Measurements from ENCODE around the gene DDX5.
"Not testable (repeated sequence)": the region's sequence is repeated elsewhere in the genome, so short reads cannot be mapped to it uniquely, and the experiment has no call there.

Gene DDX5

DNA sequence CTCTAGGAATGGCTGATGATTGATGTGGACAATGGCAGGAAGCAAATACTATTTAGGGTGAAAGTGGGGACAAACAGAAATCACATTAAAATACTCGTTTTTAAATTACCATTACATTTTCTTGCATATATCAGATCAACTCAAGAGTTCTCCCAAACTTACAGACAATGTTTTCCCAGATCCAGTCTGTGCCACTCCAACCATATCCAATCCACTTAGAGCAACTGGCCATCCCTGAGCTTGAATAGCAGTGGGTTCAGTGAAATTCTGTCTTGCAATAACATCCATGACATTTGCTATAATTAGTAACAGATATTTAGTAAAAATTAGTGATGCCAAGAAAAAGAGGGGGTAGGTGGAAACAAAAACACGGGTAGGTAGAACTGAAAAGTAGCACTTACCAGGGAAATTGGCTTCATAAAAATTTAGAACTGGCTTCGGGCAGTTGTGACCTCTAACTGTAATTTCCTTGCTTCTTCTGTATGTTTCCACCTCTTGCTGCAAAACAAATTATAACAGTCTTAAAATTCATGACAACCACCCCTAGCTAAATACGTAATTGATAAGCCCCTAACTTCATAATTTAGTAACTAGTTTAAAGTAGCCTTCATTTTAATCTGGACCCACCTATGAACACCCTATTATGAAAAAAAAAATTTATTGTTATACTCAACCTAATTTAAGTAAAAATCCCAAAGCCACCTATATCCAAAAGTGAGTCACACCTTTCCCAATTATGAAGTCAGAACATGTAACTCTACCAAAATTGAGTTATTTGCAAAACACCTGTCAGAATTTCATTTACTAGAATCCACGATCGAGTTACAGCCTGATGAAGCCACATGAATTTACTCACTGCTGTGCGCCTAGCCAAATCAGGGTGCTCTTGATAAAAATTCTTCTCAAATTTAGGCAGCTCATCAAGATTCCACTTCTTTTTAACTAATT is 2.0 kb downstream of the DDX5 start:
- Mint-ChIP-seq H3K36me3 (peaks cover 58 to 74% of the 10 kb centered on the region in 2 donors), H3K4me1 (peaks cover 54 to 60% of the 10 kb centered on the region in 2 donors), H3K27ac (peak overlapping the region; percentile 100), H3K27me3 (no peaks in the 10 kb centered on the region), H3K4me3 (peak overlapping the region; percentile 97 to 98), H3K9me3 (no peaks in the 10 kb centered on the region)
- DNase-seq (no peak), ATAC-seq (replicated peaks) (no peak)

DNA sequence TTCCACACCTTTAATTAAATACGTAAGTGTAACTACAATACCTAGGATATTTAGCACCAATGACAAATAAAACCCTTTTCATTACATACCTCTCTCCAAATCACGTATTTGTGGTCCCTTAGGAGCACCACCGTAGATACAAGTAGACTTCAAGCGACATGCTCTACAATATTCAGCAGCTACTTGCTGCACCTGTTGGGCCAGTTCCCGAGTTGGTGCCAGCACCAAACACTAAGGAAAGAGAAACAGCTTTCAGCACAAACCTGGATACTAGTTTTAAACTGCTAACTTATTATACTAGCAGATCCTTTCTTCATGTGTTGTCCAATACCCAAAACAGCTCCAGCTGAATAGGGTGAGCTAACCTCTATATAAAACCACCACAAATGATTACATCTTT is 2.7 kb downstream of the DDX5 start:
- Mint-ChIP-seq H3K4me1 (peaks cover 59 to 68% of the 10 kb centered on the region in 2 donors), H3K36me3 (peaks cover 61 to 80% of the 10 kb centered on the region in 2 donors), H3K9me3 (no peaks in the 10 kb centered on the region), H3K27ac (peak overlapping the region; percentile 86), H3K27me3 (no peaks in the 10 kb centered on the region), H3K4me3 (peak overlapping the region in 1 of 2 donors; percentile 36)
- DNase-seq (no peak), ATAC-seq (replicated peaks) (no peak)

DNA sequence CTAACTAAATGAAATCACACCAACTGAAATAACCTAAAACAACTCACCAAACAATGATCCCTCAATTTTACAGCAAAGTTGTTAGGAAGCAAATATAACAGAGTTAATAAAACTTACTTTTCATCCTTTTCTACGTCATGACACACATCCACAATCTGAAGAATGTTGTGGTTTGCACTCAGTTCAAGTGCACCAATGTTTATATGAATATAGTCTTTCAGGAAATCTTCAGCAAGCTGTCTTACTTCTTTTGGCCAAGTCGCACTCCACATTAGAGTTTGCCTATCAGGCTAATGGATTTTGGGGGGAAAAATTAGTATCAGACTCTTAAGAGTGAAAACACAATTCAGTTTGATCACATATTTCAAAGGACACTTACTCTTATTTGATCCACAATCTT is 3.3 kb downstream of the DDX5 start:
- Mint-ChIP-seq H3K4me1 (peaks cover 60 to 73% of the 10 kb centered on the region in 2 donors), H3K9me3 (no peaks in the 10 kb centered on the region), H3K36me3 (peaks cover 62 to 83% of the 10 kb centered on the region in 2 donors), H3K4me3 (no peak overlapping the region), H3K27ac (peak overlapping the region; percentile 86), H3K27me3 (no peaks in the 10 kb centered on the region)
- DNase-seq (no peak), ATAC-seq (replicated peaks) (no peak)

DNA sequence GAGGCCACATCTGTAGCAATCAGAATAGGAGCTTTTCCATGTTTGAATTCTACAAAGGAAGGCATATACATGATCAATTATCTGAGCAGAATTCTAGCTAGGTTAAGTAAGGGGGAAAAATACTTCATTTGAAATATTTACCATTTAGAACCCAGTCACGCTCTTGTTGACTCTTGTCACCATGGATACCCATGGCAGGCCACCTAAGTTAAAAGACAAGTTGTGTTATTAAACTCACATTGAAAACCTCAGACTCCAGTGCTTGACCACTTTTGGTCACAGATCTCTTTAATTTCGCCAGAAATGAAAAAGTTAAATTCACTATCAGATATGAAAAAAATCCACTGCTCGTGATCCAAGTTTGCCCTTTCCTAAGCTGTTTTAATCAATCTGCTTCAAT is 4.1 kb downstream of the DDX5 start:
- H3K9me3 Mint-ChIP-seq: no peaks in the 10 kb centered on the region
- H3K4me3 Mint-ChIP-seq: no peak overlapping the region
- ATAC-seq (replicated peaks): no peak
- H3K36me3 Mint-ChIP-seq: peaks cover 62 to 79% of the 10 kb centered on the region in 2 donors
- peaks cover 60 to 76% of the 10 kb centered on the region in 2 donors for H3K4me1 Mint-ChIP-seq
- peak overlapping the region; percentile 86 for H3K27ac Mint-ChIP-seq
- H3K27me3 Mint-ChIP-seq: no peaks in the 10 kb centered on the region
- DNase-seq: no peak

DNA sequence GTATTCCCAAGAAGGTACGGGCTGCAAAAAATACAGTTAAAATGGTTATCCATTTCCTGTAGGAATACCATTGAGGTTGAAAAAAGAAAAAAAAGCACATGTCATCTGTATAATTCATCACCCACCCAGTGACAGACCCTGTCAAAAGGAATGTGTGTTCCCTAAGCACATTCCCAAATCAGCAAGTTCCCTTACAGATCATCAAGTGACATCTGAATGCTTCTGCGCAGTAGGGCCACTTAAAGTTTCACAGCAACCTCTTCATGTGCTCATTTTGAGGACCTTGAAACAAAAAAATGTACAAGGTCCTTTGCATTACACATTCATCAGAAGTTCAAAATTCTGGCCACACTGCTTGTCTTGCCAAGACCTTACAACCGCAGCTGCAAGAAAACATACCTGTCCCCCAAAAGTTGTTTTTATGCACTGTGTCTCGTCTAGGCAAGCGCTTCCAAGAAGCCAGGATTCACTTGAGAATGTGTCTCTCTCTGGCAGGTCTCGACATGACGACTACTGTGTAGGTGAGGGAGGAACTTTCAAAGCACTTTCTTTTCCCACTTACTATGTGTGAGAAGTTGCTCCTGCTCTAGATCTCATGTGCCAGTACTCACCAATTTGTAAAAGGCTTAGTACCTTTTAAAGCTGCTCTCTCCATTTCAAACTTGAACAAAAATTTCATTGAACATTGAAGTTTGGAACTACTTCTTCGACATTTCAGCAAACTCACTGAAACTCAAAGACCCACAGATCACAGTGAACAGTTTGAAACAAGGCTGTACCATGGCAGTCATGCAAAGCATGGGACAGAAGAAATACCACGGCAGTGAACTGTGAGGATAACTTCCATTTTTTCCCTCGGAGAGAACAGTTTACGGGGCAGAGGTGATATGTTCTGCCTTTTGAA is 5.0 kb downstream of the DDX5 start:
- no peaks in the 10 kb centered on the region for H3K27me3 Mint-ChIP-seq
- no peak for DNase-seq
- peak overlapping the region; percentile 86 for H3K27ac Mint-ChIP-seq
- no peaks in the 10 kb centered on the region for H3K9me3 Mint-ChIP-seq
- H3K4me3 Mint-ChIP-seq: peak overlapping the region in 1 of 2 donors; percentile 59
- H3K36me3 Mint-ChIP-seq: peaks cover 70 to 80% of the 10 kb centered on the region in 2 donors
- ATAC-seq (replicated peaks): no peak
- peaks cover 60 to 82% of the 10 kb centered on the region in 2 donors for H3K4me1 Mint-ChIP-seq

DNA sequence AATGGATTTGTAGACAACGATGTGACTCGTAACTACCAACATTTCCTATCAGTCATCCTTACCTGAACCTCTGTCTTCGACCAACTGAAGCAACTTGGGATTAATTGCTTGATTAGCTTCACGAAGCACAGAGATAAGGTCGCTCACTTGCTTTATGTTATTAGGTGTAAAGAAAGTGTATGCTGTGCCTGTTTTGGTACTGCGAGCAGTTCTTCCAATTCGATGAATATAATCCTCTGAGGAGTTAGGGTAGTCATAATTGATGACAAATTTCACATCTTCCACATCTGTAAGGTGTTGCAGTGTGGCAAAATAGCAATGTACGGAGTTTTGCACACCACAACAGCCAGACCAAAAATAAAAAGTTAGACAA is 5.6 kb downstream of the DDX5 start:
- H3K9me3 Mint-ChIP-seq: no peaks in the 10 kb centered on the region
- H3K27me3 Mint-ChIP-seq: no peaks in the 10 kb centered on the region
- H3K4me1 Mint-ChIP-seq: peaks cover 59 to 79% of the 10 kb centered on the region in 2 donors
- peak overlapping the region; percentile 86 for H3K27ac Mint-ChIP-seq
- DNase-seq (no peak), ATAC-seq (replicated peaks) (no peak)
- peak overlapping the region in 1 of 2 donors; percentile 44 for H3K4me3 Mint-ChIP-seq
- H3K36me3 Mint-ChIP-seq: peaks cover 64 to 74% of the 10 kb centered on the region in 2 donors

DNA sequence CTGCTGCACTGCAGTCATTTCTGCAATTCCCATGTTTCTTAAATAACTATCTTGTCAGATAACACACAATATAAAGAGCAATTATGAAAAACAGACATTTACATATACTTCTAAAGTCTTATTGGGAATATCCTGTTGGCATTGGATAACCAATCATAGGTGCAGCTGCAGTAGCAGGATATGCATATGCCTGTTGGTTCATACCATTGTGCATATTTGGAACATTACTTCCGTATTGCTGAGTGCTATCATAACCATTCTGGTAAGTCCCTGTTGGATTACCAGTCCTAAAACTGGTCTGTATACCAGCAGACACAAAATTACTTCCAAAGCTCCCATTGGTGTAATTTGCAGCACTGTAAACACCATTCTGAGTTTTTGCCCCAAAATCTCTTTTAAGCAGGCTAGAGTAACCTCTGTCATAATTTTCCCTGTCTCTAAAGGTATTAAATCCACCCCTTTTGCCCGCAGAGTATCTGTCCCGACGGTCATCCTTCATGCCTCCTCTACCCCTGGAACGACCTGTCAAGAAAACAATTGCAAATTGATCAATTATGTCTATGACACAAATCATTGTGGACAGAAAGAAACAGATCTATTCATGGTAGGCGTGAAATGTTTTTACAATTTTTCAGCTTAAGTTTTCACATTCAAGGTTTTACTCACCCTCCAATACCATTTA is 6.1 kb downstream of the DDX5 start:
- Mint-ChIP-seq H3K36me3 (peaks cover 61 to 69% of the 10 kb centered on the region in 2 donors), H3K4me1 (peaks cover 57 to 78% of the 10 kb centered on the region in 2 donors), H3K9me3 (no peaks in the 10 kb centered on the region), H3K4me3 (peak overlapping the region; percentile 44 to 49), H3K27me3 (no peaks in the 10 kb centered on the region), H3K27ac (peak overlapping the region; percentile 67)
- ATAC-seq (replicated peaks) (no peak), DNase-seq (no peak)

DNA sequence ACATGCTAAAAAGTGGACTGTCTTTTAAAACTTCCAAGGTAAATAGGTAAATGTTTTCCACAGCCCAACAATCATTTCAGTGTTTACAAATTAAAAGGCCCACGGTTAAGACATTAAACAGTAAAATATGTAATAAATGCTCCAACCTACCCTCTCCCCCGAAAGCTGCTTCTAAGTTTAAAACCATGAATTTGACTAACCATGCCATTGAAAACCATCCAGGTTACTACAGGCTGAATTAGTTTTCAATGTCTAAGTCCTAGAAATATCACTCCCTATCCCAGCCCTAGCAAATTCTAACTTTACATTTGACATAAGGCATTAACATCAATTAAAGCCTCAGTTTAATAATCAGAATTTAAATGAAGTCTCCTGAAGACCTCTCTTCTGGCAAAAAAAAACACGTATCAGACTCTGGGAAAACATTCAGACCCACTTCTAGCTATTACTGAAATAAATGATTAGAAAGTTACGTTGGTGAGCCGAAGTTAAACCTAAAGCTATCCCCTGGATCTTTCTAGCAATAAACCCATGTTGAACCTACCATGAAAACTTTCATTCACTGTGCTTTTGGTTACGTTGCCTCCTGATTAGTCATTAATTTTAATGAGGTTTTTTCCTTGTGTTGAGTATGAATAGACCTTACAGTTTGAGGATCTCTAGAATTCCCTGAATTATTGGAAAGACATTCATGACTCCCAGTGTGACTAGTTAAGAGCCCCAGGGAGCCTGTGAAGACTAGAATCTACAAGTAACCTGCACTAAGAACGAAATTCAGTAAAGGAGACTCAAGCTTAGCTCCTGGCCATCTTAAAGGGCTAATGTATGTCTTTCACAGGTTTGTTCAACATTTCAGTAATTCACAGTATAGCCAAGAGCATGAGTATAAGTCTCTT is 7.5 kb downstream of the DDX5 start:
- Mint-ChIP-seq H3K4me3 (peak overlapping the region; percentile 36 to 58), H3K27ac (peak overlapping the region; percentile 97), H3K36me3 (peaks cover 59 to 69% of the 10 kb centered on the region in 2 donors), H3K27me3 (no peaks in the 10 kb centered on the region), H3K4me1 (peaks cover 57 to 78% of the 10 kb centered on the region in 2 donors), H3K9me3 (no peaks in the 10 kb centered on the region)
- DNase-seq: no peak
- no peak for ATAC-seq (replicated peaks)

DNA sequence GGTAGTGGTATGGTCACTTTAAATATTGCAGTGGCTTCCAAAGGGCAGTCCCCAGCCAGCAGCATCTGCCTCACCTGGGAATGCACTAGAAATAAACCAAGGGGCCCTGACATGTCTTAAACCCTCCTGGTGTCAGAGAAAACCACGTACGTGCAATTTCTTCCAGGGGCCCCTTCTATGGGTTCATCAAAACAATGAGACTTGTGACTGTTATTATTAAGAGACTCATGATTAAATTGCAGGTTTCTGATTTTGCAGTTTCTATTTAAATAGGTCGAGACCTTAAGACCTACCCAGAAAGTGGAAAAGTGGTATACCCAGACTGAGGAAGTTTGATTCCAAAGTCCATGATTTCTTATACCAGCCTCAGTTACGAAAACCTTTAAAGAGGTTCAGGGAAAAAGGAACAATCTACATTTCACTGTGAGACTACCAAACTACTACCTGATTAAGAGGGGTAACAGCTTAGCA is 8.5 kb downstream of the DDX5 start:
- no peaks in the 10 kb centered on the region for H3K9me3 Mint-ChIP-seq
- peak overlapping the region; percentile 95 to 97 for H3K4me3 Mint-ChIP-seq
- H3K36me3 Mint-ChIP-seq: peaks cover 50 to 61% of the 10 kb centered on the region in 2 donors
- peaks cover 51 to 78% of the 10 kb centered on the region in 2 donors for H3K4me1 Mint-ChIP-seq
- peak overlapping the region; percentile 97 for H3K27ac Mint-ChIP-seq
- ATAC-seq (replicated peaks) (no peak), DNase-seq (no peak)
- no peaks in the 10 kb centered on the region for H3K27me3 Mint-ChIP-seq

DNA sequence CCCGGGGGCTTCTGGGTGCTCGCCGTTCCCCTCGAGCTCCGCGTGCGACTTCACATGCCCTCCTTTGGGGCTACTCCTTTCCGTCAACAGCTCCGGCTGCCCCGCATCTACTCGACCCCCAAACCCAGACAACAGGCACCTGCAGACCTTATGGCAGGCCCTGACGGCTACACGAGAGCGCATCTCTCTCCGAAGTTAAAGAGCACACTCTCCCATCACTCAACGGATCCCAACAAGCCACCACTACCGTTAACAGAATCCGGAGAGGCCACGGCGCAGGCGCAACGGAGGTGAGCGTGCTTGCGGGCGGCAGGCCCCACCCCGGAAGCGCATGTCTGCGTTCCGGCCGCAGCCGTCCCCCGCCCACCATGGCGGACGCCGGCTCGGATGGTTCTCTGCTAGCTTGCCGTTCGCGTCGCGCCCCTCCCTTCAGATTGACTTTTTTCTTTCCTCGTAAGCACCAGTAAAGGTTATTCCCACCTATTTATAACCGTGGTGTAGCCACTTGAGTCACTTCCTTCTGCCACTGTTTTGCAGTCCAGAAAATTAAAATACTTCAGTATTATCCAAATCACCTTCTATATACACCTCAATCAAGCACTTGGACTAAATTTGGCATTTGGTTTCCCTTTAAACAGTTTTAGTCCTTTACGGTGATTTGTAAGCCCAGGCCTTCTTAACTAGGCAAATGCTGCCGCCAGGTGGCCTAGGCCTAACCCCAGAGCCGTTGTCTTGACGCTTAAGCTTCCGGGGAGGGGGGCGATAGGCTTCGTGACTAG is 9.1 kb downstream of the DDX5 start, which contains the start of gene POLG2:
POLG2 (minus strand) TSS at position 269 of the 779 bp plus-strand sequence; CDS start at position 183, 86 bp downstream.
- ATAC-seq (replicated peaks) (peak; percentile 81 to 92), DNase-seq (peak; percentile 94)
- Mint-ChIP-seq H3K9me3 (no peaks in the 10 kb centered on the region), H3K4me1 (peaks cover 46 to 72% of the 10 kb centered on the region in 2 donors), H3K36me3 (peaks cover 48 to 54% of the 10 kb centered on the region in 2 donors), H3K27me3 (no peaks in the 10 kb centered on the region), H3K4me3 (peak within 1 kb of the TSS; percentile 95 to 97), H3K27ac (peak within 1 kb of the TSS; percentile 97)

DNA sequence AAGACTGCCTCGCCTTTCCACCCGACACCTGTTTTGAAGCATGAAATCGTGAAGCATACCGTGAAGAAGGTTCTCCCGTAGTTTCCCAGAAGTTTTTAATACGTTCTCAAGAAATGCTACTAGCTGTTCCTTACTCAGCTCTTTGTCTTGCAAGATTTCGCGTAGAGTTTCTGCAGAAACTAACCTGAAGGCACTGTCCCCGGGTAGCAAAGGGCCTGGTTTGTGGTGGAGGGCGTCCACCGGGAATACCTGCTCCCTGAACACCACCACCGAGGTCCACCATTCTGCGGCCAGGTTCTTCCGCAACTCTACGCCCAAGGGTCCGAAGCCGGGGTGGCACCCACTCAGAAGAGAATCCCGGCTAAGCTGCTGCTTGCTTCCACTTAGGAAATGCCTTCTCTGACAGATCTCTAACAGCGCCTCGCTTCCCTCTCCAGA is 9.7 kb downstream of the DDX5 start:
- Mint-ChIP-seq H3K9me3 (no peaks in the 10 kb centered on the region), H3K4me3 (peak overlapping the region; percentile 95 to 97), H3K27ac (peak overlapping the region; percentile 97), H3K4me1 (peaks cover 40 to 66% of the 10 kb centered on the region in 2 donors), H3K27me3 (no peaks in the 10 kb centered on the region), H3K36me3 (peaks cover 49 to 52% of the 10 kb centered on the region in 2 donors)
- no peak for DNase-seq
- no peak for ATAC-seq (replicated peaks)

DNA sequence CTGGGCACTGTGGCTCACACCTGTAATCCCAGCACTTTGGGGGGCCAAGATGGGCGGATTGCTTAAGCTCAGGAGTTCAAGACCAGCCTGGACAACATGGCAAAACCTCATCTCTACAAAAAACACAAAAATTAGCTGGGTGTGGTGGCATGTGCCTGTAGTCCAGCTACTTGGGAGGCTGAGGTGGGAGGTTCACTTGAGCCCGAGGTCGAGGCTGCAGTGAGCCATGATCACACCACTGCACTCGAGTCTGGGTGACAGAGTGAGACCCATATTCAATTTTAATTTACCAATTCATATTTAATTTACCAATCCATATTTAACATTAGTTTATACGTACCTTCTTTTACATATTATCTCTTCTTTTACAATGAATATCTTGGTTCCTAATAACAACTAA is 10.8 kb downstream of the DDX5 start:
- Mint-ChIP-seq H3K4me1 (peaks cover 31 to 55% of the 10 kb centered on the region in 2 donors), H3K4me3 (peak overlapping the region; percentile 95 to 97), H3K27ac (peak overlapping the region; percentile 83), H3K36me3 (peaks cover 46% of the 10 kb centered on the region in 2 donors)
- not testable (repeated sequence) for H3K9me3 Mint-ChIP-seq; DNase-seq; ATAC-seq (replicated peaks); H3K27me3 Mint-ChIP-seq

All from stimulated activated naive B cell treated with anti-CD40 and anti-IgM and Interleukin-4, amounts not matched to agents 10 μg/mL and 1 μg/mL and 100 μg/mL, for 72 hours (primary cell).